NCI-H2029 treated with DMSO at 0.1 percent for 48 hours (cell line): ENCODE data around the gene SCML2.
"Not testable (repeated sequence)": the region's sequence is repeated elsewhere in the genome, so short reads cannot be mapped to it uniquely, and the experiment has no call there.

ENCODE experiments used
- DNase-seq: peaks from one replicate; lab custom pipeline; 2025; lab: John Stamatoyannopoulos, UW

The SCML2 gene

GRCh38 chrX:18354369-18355223, at the start of gene SCML2:
SCML2 (minus strand) TSS chrX:18354688; CDS start chrX:18334071, 20,617 bp downstream.
- no peak for DNase-seq

- DNase-seq = no peak
Observed at GRCh38 chrX:18401848-18402213, 47.3 kb upstream of the SCML2 start.

- DNase-seq = no peak
Observed at GRCh38 chrX:18394477-18394876, 40.0 kb upstream of the SCML2 start.

- peak; percentile 12 for DNase-seq
Observed at GRCh38 chrX:18390941-18391538, 36.6 kb upstream of the SCML2 start.

DNA sequence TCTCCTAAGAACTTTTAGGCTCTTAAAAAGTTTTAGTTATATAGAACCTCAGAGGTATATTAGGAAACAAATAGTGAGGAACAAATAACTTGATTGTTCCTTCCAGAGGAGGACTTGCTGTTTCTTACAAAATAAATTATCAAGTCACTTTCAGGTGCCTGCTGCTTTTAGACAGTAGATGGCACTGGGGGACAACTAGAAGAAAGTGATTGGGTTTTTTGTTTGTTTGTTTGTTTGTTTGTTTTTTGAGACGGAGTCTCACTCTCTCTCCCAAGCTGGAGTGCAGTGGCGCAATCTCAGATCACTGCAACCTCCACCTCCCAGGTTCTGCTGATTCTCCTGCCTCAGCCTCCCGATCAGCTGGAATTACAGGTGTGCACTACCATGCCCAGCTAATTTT, 35.5 kb upstream of the SCML2 start:
- no peak for DNase-seq

DNA sequence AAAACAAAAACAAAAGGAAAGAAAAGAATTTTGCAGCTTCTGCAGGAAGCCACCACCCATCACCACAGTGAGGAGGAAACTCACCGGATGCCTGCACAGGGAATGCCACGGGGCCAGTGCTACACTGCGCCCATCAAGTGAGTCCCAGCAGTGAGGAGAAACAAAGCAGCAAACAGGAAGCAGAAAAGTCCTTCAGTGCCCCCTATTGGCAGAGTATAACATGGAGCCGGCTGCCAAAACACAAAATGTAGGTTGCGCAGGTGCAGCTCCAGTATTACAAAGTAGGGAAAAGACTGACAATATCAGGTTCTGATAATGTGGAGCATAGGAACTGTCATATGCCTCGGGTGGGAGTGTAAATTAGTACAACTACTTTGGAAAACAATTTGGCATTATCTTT, 23.3 kb upstream of the SCML2 start:
- DNase-seq = peak; percentile 9

DNA sequence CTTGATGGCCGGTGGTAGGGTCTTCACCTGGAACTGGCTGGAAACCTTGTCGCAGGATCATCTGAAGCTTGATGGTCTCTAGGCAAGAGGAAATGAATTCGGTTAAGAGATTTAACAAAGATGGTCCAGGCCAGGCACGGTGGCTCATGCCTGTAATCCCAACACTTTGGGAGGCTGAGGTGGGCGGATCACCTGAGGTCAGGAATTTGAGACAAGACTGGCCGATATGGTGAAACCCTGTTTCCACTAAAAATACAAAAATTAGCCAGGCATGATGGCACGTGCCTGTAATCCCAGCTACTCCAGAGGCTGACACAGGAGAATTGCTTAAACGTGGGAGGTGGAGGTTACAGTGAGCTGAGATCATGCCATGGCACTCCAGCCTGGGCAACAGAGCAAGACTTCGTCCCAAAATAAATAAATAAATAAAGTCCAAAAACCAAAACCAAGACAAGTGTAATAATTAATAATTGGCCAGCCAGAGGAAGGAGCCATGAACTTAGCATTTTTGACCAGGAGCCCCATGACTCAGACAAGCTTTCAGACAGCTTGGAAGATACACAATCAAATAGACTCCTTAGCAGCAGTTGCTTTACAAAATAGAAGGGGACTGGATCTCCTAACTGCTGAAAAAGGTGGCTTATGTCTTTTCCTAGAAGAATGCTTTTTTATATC, 20.8 kb upstream of the SCML2 start:
- not testable (repeated sequence) for DNase-seq

DNA sequence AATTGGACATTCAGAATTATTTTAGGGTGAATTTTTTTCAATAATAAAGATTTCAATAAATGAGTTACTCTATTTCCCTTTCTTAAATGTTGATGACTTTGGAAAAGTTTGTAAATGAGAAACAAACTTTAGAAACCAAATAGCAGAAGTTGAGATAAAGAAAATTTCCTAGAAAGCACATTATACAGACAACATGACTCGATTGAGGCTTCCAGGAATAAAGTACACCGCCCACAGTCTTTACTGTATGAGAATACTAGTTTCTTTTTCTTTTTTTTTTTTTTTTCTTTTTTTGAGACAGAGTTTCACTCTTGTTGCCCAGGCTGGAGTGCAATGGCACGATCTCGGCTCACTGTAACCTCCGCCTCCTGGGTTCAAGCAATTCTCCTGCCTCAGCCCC, 14.6 kb upstream of the SCML2 start:
- not testable (repeated sequence) for DNase-seq

- DNase-seq = no peak
Observed at GRCh38 chrX:18368402-18368801, 13.9 kb upstream of the SCML2 start.

GRCh38 chrX:18360867-18361266, 6.4 kb upstream of the SCML2 start:
- no peak for DNase-seq

- no peak for DNase-seq
Observed at GRCh38 chrX:18353931-18354368, 538 bp downstream of the SCML2 start.

- no peak for DNase-seq
Observed at GRCh38 chrX:18351784-18352183, 2.7 kb downstream of the SCML2 start.

GRCh38 chrX:18348047-18348446, 6.4 kb downstream of the SCML2 start:
- DNase-seq = no peak

GRCh38 chrX:18309401-18309800, 45.1 kb downstream of the SCML2 start:
- DNase-seq = no peak

DNA sequence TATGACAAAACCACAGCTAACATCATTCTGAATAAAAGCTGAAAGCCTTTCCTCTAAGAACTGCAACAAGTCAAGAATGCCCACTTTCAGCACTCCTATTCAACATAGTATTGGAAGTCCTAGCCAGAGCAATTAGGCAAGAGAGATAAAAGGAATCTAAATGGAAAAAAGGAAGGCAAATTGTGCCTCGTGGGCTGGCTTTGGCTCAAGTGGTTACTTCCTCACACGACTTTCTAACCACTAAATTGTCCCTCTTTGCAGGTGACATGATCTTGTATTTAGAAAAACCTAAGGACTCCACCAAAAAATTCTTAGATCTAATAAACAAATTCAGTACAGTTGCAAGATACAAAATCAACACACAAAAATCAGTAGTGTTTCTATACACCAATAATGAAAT, 57.2 kb downstream of the SCML2 start:
- DNase-seq = no peak

DNA sequence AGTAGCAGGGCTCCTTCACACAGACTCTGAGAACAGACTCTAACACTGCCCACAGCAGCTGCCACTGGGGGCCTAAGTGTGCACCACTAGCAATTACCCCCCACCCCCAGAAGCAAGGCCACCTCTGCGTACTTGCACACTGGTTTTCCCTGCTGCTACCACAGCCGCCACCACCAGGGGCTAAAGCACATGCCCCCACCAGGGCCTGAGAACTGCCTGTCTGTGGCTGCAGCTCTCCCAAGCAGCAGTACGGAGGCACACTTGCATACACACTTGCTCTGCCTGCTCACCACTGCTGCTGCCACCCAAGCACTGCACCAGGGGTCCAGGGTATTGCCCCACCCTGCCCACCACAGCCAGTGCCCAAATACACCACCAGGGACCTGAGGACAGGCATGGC, 59.6 kb downstream of the SCML2 start:
- no peak for DNase-seq

DNA sequence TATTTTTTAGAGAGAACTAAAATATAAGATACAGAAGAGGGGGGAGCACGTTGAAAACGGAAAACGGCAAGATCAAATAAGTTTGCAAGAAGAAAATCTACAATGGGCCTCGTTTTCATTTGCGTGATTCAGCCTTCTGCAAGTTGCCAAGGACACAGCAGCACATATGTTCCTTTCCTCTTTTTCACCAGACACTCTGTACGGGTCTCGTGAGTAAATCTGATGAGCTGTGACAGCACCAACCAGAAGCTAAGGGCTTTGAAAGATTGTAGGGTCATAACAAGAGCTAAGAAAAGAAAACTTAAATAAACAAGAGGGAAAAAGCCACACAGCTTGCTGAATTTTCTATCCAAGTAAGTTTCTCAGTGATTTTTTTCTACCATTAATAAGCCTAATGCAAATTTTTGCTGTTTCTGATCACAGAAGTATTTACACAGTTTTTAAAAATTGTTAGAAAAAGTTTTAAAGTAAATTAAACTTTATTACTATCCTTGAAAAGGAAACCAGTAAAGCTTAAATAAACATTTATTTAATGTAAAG, 63.4 kb downstream of the SCML2 start:
- DNase-seq = no peak

- no peak for DNase-seq
Observed at GRCh38 chrX:18290200-18290599, 64.3 kb downstream of the SCML2 start.

DNA sequence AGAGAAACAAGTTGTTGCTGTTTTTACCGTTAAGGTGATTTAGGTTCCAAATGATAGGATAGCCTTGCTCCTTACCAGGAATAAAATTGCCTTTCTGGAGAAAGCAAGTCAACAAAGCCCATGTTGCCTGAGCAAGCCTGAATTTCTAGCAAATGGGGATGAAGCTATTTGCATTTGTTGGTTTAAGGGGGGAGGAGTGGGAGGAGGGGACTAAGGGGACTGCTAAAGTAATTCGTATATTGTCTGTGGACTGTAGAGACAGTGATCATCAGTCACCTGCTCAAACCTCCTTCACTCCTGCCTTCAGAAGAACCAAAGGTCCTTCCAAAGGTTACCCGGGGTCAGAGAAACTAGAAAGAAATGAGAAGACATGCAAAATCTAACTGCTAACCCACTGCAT, 65.8 kb downstream of the SCML2 start:
- no peak for DNase-seq

- no peak for DNase-seq
Observed at GRCh38 chrX:18286322-18286831, 68.1 kb downstream of the SCML2 start.

- DNase-seq = no peak
Observed at GRCh38 chrX:18278449-18278848, 76.0 kb downstream of the SCML2 start.

DNA sequence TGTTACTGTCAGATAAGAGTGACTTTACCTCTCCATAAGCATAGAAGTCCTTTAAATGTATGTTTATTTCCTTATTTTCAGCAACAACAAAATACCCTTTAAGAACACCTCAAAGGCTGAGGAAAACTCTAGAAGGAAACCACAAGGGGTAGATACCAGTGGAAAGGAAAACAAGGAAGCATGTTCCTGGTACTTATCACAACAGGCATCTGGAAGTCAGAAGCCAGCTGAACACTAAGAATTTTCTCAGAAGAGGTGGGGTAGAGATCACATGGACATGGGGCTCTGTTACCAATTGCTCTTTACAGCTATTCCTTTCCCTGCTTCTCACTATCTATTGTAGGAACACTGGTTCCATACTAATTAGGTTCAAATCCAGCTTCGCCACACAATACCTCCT, 82.3 kb downstream of the SCML2 start:
- no peak for DNase-seq

GRCh38 chrX:18271725-18272124, 82.8 kb downstream of the SCML2 start:
- DNase-seq = no peak
